ENCODE measurements around the gene TNRC6A. TPM values are rescaled to one million over a fixed set of nuclear protein-coding genes. Genes with fewer than 3 reads are reported as not detected.

Gene TNRC6A
- total RNA-seq, 1 experiment from 2014 or later: 14.9 TPM

Other genes starting within 250 kb of the TNRC6A start
- gene RBBP6, start 190.1 kb upstream of the TNRC6A start, total RNA-seq (2014; rRNA removed; shearing (Covaris generic)): 14.2 and 15.5 TPM in 2 replicates
- gene SLC5A11, start 116.3 kb downstream of the TNRC6A start, total RNA-seq (2014; rRNA removed; shearing (Covaris generic)): 0.05 TPM in 1 of 2 replicates, not detected in the other